Right kidney (tissue), 1 donor: Measurements from ENCODE around the gene ZNF518A.
"Not testable (repeated sequence)": the region's sequence is repeated elsewhere in the genome, so short reads cannot be mapped to it uniquely, and the experiment has no call there.

Source experiments
- DNase-seq: peaks from one replicate; pipeline ENCODE4 v3.0.0-alpha.2; 2016

The ZNF518A gene

DNA sequence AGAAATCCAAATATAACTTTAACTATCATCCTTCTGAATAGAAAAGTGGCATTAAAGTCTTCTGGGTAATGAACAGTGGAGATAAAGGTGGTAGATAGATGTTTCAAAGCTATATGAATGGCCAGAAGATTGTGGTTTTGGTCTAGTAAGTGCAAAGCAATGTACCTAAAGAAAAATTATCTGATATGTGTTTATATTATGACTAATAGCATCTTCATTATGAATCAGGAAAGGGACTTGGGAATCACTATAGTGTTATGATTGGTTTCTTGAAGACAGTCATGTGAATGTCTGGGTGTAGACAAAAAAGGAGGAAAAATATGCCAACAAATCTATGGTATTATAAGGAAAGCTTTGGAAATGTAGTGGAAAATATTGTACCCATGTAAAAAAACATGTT is 3.0 kb downstream of the ZNF518A start:
- DNase-seq, result no peak

DNA sequence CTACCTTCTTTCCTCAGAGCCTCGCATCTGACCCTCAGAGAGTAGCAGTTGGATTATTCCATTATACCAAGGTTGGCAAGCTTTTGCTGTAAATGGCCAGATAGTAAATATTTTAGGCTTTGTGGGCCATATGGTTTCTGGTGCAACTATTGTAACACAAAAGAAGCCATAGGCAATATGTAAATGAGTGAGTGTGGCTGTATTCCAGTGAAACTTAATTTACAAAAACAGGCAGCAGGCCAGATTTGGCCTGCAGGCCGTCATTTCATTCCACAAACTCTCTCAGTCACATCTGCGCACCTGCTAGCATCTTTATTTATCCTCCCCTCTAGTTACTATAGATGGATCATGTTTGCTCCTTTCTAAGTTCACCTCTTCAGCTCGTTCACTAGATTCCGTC is 6.7 kb downstream of the ZNF518A start:
- no peak for DNase-seq

DNA sequence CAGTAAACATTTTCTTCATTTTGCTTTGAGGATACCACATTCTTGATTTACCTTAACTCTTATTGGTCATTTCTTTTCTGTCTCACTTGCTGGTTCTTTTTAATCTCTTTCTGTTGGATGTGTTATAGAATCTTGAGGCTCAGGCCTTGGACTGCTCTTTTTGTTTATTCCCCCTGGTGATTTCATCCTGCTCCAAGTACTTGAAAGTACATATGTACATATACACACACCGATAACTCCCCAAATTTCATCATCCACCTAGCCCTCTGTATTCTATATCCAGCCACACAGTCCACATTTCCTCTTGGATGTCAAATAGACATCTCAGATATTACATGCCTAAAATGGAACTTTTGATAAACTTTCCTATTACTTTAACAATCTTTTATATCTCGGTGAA is 7.5 kb downstream of the ZNF518A start:
- DNase-seq, result no peak

DNA sequence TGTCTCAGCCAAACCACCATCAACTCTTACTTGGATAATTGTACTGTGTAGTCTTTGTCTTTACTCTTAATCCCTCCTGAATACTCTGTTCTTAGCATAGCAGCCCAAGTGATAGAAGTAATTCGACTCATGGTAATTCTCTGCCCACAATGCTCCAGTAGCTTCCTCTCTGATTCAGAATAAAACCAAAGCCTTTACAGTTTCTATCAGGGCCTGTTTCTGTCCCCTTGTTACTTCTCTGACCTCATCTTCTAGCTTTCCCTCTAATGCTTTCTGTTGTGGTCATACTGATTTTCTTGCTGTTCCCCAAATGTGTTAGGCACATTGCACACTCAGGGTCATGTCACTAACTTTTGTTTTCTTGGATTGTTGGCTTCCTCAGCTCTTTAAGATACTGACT is 8.0 kb downstream of the ZNF518A start:
- DNase-seq, result no peak

DNA sequence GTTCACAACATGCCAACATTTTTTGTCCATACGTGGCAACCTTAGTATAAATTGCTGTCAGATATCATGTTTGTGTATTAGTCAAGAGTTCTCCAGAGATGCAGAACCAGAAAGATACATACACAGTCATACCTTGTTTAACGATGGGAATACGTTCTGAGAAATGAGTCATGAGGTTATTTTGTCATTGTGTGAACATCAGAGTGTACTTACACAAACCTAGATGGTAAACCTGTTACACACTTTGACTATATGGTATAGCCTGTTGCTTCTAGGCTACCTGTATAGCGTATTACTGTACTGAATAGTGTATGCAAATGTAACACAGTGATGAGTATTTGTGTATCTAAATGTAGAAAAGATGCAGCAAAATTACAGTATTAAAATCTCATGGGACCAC is 22.3 kb downstream of the ZNF518A start:
- no peak for DNase-seq

DNA sequence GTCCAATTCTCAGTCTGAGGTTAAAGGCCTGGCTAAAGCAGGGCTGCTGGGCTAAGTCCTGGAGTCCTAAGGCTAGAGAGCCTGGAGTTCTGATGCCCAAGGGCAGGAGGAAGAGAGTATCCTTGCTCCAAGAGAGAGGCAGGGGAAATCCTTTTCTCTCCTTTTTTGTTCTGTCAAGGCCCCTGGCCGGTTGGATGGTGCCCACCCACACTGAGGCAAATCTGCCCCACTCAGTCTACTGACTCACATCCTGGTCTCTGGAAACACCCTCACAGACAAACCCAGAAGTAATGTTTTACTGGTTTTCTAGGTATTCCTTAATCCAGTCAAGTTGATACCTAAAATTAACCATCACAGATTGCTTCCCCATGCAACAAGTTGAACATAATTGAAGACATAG is 23.0 kb downstream of the ZNF518A start:
- DNase-seq, result no peak

DNA sequence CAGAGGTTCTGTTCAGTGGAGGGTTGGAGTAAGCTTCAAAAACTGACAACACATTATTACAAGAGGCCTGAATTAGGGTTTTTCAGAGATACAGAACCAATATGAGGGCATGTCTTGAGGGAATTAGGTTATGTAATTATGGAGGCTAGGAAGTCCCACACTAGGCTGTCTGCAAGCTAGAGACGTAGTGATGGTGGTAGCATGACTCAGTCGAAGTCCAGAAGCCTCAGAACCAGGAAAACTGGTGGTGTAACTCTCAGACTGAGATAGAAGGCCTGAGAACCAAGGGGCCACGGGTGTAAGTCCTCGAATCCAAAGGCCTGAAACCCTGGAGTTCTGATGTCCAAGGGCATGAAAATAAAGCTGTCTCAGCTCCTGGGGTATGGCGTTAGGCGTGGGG is 35.6 kb downstream of the ZNF518A start:
- no peak for DNase-seq

DNA sequence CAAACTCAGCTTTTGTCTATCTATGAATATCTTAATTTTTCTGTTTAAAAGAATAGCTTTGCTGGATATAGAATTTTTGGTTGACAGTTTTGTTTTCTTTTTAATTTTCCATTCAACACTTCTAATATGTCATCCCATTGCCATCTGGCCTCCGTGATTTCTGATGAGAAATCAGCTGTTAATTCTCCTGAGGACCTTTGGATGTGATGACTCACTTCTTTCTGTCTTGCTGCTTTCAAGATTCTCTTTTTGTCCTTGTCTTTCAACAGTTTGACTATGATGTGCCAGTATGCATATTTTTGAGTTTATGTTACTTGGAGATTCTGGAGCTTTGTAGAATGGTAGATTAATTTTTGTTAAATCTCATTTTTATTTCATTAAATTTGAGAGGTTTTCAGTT is 38.4 kb downstream of the ZNF518A start:
- DNase-seq, result no peak

DNA sequence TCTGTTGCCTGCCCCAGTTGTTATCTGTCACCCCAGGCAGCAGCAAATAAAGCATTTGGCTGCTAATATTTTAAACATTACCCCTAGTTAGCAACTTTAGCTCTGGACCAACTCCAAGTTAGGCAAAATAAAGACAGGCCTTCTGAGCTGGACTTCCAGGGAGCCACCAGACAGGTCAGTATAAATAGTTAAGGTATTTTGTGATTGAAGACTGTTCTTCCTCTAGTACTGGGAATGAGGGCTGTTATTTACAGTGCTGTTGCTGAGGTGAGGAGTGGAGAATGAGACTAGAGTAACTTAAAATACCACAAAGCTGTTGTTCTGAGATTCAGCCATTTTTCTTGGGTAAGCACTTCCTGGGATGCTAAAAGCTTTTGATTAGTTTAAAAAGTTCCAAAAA is 40.1 kb downstream of the ZNF518A start:
- no peak for DNase-seq

DNA sequence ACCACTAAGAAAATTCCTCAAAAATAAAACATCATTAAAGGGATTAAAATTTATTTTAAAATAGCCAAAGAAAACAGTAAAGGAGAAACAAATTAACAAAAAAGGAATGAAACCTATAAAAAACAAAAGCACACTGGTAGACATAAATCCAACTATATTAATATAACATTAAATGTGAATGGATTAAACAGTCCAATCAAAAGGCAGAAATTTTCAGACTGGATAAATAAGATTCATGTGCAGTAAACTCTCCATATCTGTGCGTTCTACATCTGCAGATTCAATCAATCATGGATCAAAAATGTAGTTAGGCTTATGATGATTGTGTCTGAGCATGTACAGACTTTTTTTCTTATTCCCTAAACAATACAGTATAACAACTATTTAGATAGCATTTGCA is 42.6 kb downstream of the ZNF518A start:
- no peak for DNase-seq

DNA sequence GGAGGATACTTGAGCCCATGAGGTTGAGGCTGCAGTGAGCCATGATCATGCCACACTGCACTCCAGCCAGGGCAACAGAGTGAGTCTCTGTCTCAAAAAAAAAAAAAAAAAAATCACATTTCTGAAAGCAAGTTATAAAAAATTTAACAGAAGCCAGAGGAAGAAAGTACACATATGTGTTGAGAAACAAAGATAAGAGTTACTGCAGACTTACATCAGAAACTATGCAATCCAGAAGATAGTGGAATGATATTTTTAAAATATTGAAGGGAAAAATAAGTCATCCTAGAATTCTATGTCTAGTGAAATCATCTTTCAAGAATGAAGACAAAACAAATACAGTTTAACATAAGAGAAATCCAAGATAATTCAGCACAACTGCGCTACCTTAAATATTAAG is 46.9 kb downstream of the ZNF518A start:
- DNase-seq, result no peak

DNA sequence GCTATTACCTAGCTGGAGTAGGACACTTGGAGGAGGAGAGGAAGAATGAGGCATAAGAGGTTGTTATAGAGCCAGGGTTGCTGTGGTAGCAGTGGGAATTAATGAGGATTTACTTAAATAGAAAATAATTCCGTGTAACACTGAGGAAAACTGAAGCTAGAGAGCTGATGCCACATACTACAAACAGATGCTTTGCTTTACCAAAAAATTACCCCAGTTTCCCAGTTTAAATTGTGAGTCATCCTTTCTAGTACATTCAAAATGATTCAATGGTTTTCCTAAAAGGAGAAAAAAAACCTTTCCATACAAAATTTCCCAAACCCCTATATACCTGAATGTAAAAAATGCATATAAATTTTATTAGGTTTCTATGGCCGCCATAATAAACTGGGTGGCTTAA is 58.3 kb downstream of the ZNF518A start:
- DNase-seq, result no peak

DNA sequence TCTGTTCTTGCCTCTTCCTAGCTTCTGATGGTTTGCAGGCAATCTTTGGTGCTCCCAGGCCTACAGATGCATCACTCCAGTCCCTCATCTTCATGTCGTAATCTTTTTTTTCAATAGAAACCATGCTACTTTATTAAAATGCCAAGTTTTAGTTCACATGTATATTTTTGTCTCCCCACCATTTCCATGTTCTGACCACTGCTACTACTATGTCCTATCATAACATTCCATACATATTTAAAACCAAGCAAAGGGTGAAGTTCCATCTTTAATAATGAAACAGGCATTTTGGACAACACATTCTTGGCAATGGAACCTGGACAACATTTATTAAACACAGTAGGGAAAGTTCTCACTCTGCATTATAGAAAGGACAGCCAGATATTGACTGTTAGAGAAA is 58.8 kb downstream of the ZNF518A start:
- DNase-seq, result no peak

DNA sequence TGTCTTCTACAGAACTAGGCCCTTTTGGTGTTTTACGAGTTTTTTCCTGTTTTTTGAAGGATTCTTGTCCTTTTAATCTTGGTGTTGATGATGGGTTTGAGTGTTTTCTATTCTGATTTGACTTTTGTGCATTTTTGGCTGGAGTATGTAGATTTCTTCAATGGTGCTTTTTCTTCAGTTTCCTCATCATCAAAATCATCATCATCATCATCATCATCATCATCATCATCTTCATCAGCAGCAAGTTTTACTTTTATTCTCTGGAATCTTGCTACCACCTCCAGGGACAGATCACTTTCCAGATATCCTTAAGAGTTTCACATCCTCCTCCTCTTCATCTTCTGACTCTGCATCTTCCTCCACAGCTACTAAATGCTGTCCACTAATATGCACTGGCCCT is 59.4 kb downstream of the ZNF518A start:
- DNase-seq, result not testable (repeated sequence)

DNA sequence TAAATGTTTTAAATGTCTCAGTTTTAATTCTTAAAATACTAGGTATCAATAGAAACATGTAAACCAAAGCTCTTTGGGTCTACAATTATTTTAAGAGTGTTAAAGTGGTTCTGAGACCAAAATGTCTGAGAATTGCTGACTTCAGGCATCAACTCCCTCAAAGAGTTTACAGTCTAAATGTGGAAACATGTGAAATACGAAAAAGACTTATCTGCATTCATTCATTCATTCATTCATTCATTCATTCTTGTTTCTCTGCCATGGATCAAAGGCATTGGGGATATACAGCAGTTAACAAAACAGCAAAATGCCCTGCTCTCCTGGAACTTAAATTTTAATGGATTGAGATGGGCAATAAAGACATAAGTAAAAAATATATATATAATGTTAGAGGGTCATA is 71.4 kb downstream of the ZNF518A start:
- DNase-seq, result no peak

DNA sequence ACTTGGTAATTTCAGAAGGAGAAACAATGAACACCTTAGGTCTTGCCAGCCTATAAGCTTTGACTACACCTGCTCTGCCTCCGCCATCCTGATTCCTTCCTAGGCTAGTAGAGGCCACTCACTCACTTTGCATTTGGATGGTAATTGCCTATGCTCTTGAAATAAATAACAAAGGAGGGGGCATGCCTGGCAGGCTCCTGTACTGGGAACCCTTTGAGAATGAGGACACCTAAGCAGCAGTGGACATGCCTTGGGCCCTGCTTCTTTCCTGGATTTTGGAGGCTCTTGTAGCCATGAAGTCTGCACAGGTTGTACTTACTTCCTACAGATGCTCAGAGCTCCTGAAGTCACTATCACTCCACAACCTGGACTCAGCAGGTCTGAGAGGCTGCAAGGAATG is 75.5 kb downstream of the ZNF518A start:
- no peak for DNase-seq

DNA sequence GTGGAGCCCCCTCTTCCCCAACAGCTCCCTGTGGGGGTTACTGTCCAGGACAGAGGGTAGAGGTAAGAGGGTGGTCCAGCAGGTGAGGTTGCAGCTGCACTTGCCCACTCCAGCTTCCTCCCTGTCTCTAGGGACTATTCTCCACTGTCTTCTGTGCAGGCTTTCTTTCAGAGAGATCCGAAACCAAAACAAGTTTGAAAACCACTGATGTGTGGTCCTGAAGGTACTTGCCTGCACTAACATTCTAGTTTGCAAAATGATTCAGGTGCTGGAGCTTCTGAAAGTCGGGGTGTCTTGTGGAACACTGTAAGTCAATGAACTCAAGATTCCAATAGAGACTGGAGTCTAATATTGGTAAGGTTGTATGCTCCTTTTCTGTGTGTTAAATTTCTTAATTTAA is 78.2 kb downstream of the ZNF518A start:
- DNase-seq, result no peak

DNA sequence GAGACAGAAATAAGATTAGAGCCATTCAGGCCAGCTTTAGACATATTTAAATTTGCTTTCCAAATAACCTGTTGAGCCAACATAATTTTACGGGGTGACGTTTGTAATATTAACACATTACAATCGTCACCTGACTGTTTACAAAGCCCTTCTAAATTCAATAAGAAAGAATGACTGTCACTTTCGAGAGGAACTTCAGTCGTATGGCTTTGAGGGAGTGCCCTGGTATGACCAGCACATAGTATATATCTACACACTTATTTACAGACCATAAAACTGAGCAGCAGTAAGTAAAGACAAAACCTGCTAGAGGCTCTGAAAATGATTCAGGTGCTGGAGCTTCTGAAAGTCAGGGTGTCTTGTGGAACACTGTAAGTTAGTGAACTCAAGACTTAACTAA is 78.8 kb downstream of the ZNF518A start:
- DNase-seq, result no peak

DNA sequence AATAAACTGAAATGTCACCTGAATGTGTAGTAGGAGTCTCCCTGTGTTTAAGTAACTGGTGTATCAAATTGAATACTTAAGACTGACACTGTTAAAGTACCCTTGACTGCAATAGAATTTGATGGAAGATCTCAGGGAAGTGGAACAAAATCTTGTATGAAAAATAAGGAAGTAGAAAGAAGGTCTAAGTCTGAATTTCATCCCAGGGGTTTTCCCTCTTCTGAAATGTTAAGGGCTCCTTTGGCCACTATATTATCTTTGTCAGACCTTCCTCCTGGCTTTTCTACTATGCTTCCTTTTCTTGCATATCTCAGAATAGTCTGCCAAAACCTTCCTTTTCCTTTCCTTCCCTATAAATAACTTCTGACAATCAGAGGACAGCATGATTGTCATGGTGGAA is 81.7 kb downstream of the ZNF518A start:
- DNase-seq, result no peak

DNA sequence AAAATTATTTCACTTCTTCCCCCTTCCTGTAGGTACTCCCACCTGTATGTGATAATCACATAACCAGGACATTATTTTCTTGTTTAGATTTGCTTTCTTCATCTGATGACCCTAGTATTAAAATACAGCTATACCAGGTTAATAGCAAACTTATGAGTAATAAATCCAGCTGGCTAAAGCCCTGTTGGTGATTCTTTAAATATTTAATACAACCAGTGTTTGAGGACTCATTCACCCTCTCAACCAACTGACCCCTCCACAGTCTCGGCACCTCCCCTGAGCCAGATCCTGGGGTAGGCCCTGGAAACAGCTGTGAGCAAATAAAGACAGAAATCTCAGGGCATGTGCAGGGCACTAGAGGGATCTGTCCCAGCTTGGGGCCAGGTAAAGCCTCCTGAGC is 82.8 kb downstream of the ZNF518A start:
- no peak for DNase-seq
